B cell (primary cell): ENCODE measurements around the gene RBM39. TPM values are rescaled to one million over a fixed set of nuclear protein-coding genes. Genes with fewer than 3 reads are reported as not detected.

Source experiments
- ATAC-seq: fragments of 200-7000 bp; cut with Tn5 transposase; one replicate; pipeline ENCODE4 v1.10.0; 2021; ENCODE audit warnings: low read depth, mild to moderate bottlenecking, moderate number of reproducible peaks, moderate library complexity
- CTCF ChIA-PET: fragments of 350-600 bp; sonication (Branson Sonifier 250); formaldehyde crosslinking; loops from one replicate; lab custom pipeline; 2021; ENCODE audit warnings: antibody characterized with exemption, inconsistent platforms; lab: Charles Lee
- POLR2A ChIA-PET: fragments of 350-600 bp; sonication (Branson Sonifier 250); formaldehyde crosslinking; loops from one replicate; lab custom pipeline; 2021; ENCODE audit warnings: antibody characterized with exemption; lab: Charles Lee
- DNase-seq: peaks from one replicate; pipeline ENCODE4 v3.0.0; 2013
- H2AFZ ChIP-seq: 2 replicates; pipeline ENCODE4 v1.6.1; 2012; ENCODE audit warnings: mild to moderate bottlenecking, low read depth, low read length; ENCODE audit not compliant: insufficient read depth, poor library complexity, severe bottlenecking
- H3K27ac ChIP-seq, 2 donors: 1 replicate in 1 of 2; 2 replicates in 1 of 2; pipeline ENCODE4 v1.5.1; 2012 to 2013; ENCODE audit warnings: low read length in 2 of 2, mild to moderate bottlenecking in 2 of 2, moderate library complexity in 1 of 2
- H3K27me3 ChIP-seq, 4 experiments: fragments of 200-600 bp in 1 of 4; sonication (generic) in 1 of 4; replicated peaks in 1 of 4; 1 replicate in 2 of 4; 2 replicates in 2 of 4; pipeline versions ENCODE4 v1.6.1 to v1.7.0; 2013 to 2016; ENCODE audit warnings: low read length in 3 of 4, mild to moderate bottlenecking in 2 of 4, mixed read lengths in 1 of 4, moderate library complexity in 1 of 4; ENCODE audit not compliant: insufficient read depth in 4 of 4, control insufficient read depth in 3 of 4; ENCODE audit errors: control extremely low read depth in 1 of 4
- H3K36me3 ChIP-seq, 2 experiments: replicated peaks in 1 of 2; 1 replicate in 1 of 2; 2 replicates in 1 of 2; pipeline versions ENCODE4 v1.6.1 to v1.7.1; 2013; ENCODE audit warnings: low read length in 1 of 2; ENCODE audit not compliant: insufficient read depth in 2 of 2, control insufficient read depth in 1 of 2; ENCODE audit errors: control extremely low read depth in 1 of 2, extremely low read depth in 1 of 2
- H3K4me1 ChIP-seq, 2 donors: fragments of 200-600 bp in 1 of 2; sonication (generic) in 1 of 2; 1 replicate in 1 of 2; 2 replicates in 1 of 2; pipeline versions ENCODE4 v1.5.1 to v1.6.1; 2013 to 2017; ENCODE audit warnings: low read length in 2 of 2; ENCODE audit not compliant: control insufficient read depth in 2 of 2, insufficient read depth in 2 of 2
- H3K4me2 ChIP-seq: replicated peaks from 2 replicates; pipeline ENCODE3; 2012; ENCODE audit warnings: mild to moderate bottlenecking, low read depth, low read length; ENCODE audit not compliant: poor library complexity, severe bottlenecking
- H3K4me3 ChIP-seq, 5 experiments: fragments of 200-600 bp in 1 of 5; sonication (generic) in 1 of 5; 1 replicate in 3 of 5; 2 replicates in 2 of 5; pipeline versions ENCODE4 v1.5.1 to v1.7.0; 2011 to 2016; ENCODE audit warnings: low read length in 4 of 5, mild to moderate bottlenecking in 4 of 5, low read depth in 2 of 5, control low read depth in 1 of 5, moderate library complexity in 1 of 5; ENCODE audit not compliant: insufficient read depth in 1 of 5; ENCODE audit errors: control extremely low read depth in 1 of 5, extremely low read depth in 1 of 5
- H3K79me2 ChIP-seq: fragments of 200-600 bp; sonication (generic); one replicate; pipeline ENCODE4 v1.6.0; 2016; ENCODE audit warnings: low read length; ENCODE audit not compliant: control insufficient read depth, insufficient read depth
- H3K9ac ChIP-seq: fragments of 200-600 bp; sonication (generic); 2 replicates; pipeline ENCODE4 v1.6.1; 2017; ENCODE audit warnings: mild to moderate bottlenecking, low read length, moderate library complexity
- H3K9me3 ChIP-seq, 3 donors: one replicate each; pipeline versions ENCODE4 v1.6.1 to v1.7.1; 2013; ENCODE audit warnings: low read length in 2 of 3; ENCODE audit not compliant: control insufficient read depth in 2 of 3, insufficient read depth in 1 of 3; ENCODE audit errors: control extremely low read depth in 1 of 3
- H4K20me1 ChIP-seq: 2 replicates; pipeline ENCODE4 v1.6.0; 2012; ENCODE audit warnings: mild to moderate bottlenecking, low read length; ENCODE audit not compliant: insufficient read depth, control insufficient read depth, poor library complexity, severe bottlenecking
- H3K27ac Mint-ChIP-seq: one replicate; pipeline ENCODE4 v1.8.0; 2021; ENCODE audit warnings: mixed read lengths
- H3K27me3 Mint-ChIP-seq: one replicate; pipeline ENCODE4 v1.8.0; 2021; ENCODE audit warnings: mixed read lengths
- H3K4me1 Mint-ChIP-seq: one replicate; pipeline ENCODE4 v1.8.0; 2021; ENCODE audit warnings: mixed read lengths
- H3K4me3 Mint-ChIP-seq: one replicate; pipeline ENCODE4 v1.8.0; 2021; ENCODE audit warnings: mixed read lengths
- H3K9me3 Mint-ChIP-seq: one replicate; pipeline ENCODE4 v1.8.0; 2022; ENCODE audit warnings: mixed read lengths; ENCODE audit not compliant: insufficient read depth
- EZH2 ChIP-seq: IDR thresholded peaks from 2 replicates; pipeline ENCODE4 v1.6.1; 2012; ENCODE audit warnings: borderline replicate concordance, low read depth, mild to moderate bottlenecking, moderate library complexity, low read length; ENCODE audit not compliant: insufficient read depth, poor library complexity, severe bottlenecking
- WGBS: methylation state at CpG from one replicate; pipeline ENCODE4 v1.1.5; 2013; ENCODE audit warnings: missing lambda C conversion rate; ENCODE audit not compliant: insufficient coverage; 5-methylcytosine and 5-hydroxymethylcytosine counted together
- intact Hi-C: fragments of 100-400 bp; cut with micrococcal nuclease; formaldehyde crosslinking; loops from one replicate; pipeline ENCODE4 v1.10.0; 2022
- polyA plus RNA-seq: library from polyadenylated mRNA; depleted of rRNA; stranded (reverse); fragments of >200 nt; gene quantifications from 2 replicates; pipeline ENCODE4 v1.2.3, GENCODE V29; 2012
- total RNA-seq, 2 donors: library from RNA; stranded (reverse); fragments of 120-200 nt in 1 of 2; gene quantifications; 1 replicate in 1 of 2; 2 replicates in 1 of 2; pipeline versions ENCODE4 v1.2.3 to v1.2.4, GENCODE V29; 2013 to 2022
- TF ChIP-seq, protein P1 (sequence below): fragments of 200-600 bp; IDR thresholded peaks from one replicate; pipeline ENCODE4 v1.8.0; 2022; ENCODE audit warnings: antibody characterized with exemption, mild to moderate bottlenecking

The RBM39 gene
- total and polyA plus RNA-seq, 2 donors (not counting 1 experiment from before 2014, with no cell fraction given) = 217 to 689 TPM

GRCh38 chr20:35698298-35699126, 43.5 kb downstream of the RBM39 start:
- H3K9ac ChIP-seq = peak overlapping the region; percentile 100
- POLR2A ChIA-PET = interaction anchor here (0.7 to 2.4 kb wide), 4 partner anchors 26 to 44 kb away, joined by 3 to 18 read pairs (median 6); partner anchors contain the start of genes CPNE1, RBM12 and RBM39
- Mint-ChIP-seq H3K4me1 (peaks cover 33% of the 10 kb centered on the region), H3K9me3 (no peaks in the 10 kb centered on the region), H3K4me3 (peak overlapping the region; percentile 85), H3K27ac (peak overlapping the region; percentile 97), H3K27me3 (no peaks in the 10 kb centered on the region)
- peaks cover 6 to 24% of the 10 kb centered on the region in 2 experiments for H3K36me3 ChIP-seq
- 10% methylated on average over 34 of the region's 37 CpGs for WGBS
- peak overlapping the region; percentile 99 for H3K4me2 ChIP-seq
- intact Hi-C loops = loop anchor here (1.0 to 5.0 kb wide), 7 partner anchors 34 to 244 kb away; partner anchors contain the start of genes CEP250, CPNE1, PHF20 and RBM12
- no peaks in the 10 kb centered on the region for H3K9me3 ChIP-seq
- CTCF ChIA-PET = interaction anchor here (1.0 to 2.0 kb wide), 7 partner anchors 11 to 235 kb away, joined by 3 to 10 read pairs (median 4); partner anchors contain the start of gene RBM39
- H3K4me3 ChIP-seq = peak overlapping the region; percentile 69 to 98 (median 91)
- no peak for DNase-seq
- H3K4me1 ChIP-seq = peaks cover 17 to 23% of the 10 kb centered on the region in 2 donors
- no peaks in the 10 kb centered on the region for H3K27me3 ChIP-seq
- peak overlapping the region; percentile 39 to 96 for H3K27ac ChIP-seq
- peak; percentile 26 for ATAC-seq
- peak overlapping the region; percentile 100 for H2AFZ ChIP-seq
- TF ChIP-seq, protein P1, sequence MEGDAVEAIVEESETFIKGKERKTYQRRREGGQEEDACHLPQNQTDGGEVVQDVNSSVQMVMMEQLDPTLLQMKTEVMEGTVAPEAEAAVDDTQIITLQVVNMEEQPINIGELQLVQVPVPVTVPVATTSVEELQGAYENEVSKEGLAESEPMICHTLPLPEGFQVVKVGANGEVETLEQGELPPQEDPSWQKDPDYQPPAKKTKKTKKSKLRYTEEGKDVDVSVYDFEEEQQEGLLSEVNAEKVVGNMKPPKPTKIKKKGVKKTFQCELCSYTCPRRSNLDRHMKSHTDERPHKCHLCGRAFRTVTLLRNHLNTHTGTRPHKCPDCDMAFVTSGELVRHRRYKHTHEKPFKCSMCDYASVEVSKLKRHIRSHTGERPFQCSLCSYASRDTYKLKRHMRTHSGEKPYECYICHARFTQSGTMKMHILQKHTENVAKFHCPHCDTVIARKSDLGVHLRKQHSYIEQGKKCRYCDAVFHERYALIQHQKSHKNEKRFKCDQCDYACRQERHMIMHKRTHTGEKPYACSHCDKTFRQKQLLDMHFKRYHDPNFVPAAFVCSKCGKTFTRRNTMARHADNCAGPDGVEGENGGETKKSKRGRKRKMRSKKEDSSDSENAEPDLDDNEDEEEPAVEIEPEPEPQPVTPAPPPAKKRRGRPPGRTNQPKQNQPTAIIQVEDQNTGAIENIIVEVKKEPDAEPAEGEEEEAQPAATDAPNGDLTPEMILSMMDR = peak; percentile 9
- no peak for TF ChIP-seq EZH2
- peaks cover 6% of the 10 kb centered on the region for H4K20me1 ChIP-seq
- H3K79me2 ChIP-seq = peaks cover 18% of the 10 kb centered on the region
